GM19372 (cell line): ENCODE measurements around the gene ACOXL.
"Not testable (repeated sequence)": the region's sequence is repeated elsewhere in the genome, so short reads cannot be mapped to it uniquely, and the experiment has no call there.

ENCODE experiments used
- ATAC-seq: cut with Tn5 transposase; IDR thresholded peaks from one replicate; pipeline ENCODE4 v1.9.1; 2021; ENCODE audit warnings: mild to moderate bottlenecking, low read depth, moderate library complexity; ENCODE audit not compliant: unreplicated experiment

Gene ACOXL

DNA sequence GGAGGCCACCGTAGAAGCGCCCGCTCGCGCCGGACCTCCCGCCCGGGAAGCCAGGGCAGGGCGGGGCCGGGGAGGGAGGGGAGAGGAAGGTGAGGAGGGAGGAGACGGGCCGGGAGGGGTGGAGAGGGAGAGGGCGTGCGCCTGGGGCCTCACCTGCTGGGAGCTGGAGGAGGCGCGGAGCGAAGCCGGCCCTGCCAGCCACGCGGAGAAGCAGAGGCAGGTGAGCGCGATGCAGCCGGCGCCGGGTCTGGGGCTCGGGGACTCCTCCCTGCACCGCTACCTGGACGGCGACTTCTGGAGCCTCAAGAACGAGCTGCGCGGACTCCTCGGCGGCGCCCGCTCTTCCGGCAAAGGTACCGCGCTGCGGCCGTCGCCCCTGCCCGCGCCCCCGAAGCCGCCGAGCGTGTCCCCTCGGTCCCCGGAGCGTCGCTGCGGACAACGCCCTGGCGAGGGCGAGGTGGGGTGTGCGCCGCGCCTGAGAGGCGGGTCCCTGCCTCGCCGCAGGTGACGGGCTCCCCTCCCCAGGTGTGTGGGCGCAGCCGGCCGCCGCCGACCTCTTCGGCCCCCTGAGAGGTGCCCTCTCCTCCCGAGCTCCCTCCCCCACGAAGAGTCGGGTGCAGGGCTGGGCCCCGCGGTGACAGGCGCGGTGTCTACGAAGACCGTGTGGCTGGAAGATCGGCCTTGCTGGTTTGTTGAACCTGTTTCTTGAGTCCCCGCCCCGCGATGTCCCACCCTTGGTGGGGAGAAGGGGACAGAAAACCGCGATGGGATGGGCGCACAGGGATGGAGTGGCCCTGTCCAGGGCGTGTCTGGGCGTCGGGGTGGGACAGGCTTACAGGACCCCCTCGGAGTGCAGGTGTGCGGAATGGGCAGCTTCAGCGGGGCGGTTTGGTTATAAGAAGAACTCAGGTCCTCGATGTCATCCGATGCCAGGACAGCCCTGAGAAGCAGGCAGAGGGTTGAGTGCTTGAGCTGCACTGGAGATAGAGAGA lies at the start of gene ACOXL:
Gene ACOXL (plus strand): TSS at position 152 of the 992 bp plus-strand sequence. CDS start 35,817 bp downstream, outside the sequence.
- no peak for ATAC-seq

DNA sequence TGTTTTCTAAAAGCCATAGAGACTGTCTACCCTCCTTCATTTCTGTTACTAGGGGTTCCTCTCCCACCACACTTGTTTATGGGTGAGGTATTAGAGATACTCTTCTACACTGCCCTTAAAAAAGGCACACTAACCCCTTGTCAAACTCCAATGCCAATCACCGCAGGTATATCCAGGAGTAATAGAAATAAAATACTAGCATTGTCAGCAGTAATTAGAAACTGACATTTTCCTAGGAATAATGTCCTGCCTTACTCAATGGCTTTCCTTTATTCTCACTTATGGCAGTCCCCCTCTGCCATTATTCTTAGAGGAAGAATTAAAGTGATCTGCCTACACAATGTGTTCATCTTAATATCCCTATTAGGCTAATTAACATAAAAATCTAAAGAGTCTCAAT lies 49.5 kb upstream of the ACOXL start:
- no peak for ATAC-seq

DNA sequence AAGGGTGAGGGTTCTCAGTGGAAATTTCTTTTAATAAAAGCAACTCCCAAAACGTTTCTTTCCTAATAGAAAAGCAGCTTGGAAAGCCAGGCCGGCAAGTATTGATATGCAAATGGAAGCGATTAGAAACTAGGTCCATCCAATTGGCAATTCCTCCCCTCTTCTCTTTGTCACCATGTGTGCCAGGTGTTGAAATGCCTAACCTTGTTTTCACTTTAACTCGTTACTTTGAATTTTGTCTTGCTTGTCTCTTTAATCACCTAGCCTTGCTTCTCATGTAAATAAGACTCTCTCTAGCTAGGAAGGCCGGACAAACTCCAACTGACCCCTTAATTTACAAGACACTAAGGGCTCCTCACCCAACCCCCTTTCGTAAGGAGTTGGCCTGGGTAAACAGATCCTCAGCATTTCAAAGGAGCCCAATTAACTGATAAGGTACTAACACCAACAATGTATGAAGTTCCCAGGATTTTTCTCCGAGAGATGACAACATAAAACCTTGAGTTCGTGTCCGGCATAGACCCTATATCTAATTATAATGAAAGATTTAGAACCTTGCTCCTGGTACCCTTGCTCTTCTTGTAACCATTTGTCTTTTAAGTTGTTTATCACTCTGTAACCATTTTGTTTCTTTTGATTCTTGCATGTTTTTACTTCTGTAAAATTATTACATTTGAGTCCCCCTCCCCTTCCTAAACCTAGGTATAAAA lies 44.4 kb upstream of the ACOXL start:
- ATAC-seq, result not testable (repeated sequence)

DNA sequence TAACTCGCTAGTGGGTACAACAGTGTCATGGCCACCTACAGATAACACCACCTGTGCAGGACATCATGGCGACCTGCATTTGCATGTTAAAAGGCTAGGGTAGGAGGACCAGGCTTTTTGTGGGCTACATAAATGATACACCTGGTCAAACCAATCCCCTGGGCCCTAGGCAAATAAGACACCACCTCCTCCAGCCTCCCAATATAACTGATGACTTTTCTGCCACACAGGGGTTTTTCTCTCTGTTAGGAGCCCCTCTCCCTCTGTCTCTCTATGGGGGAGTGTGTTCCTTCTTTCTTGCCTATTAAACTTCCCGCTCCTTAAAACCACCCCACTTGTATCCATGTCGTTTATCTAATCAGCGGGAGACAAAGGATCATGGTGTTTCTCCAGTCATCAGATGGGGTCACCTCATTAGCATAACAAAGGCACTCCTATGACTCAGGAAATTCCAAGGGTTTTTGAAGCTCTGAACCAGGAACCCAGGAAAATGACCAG lies 43.7 kb upstream of the ACOXL start:
- no peak for ATAC-seq

GRCh38 chr2:110690083-110690965 lies 42.0 kb upstream of the ACOXL start:
- ATAC-seq, result no peak

GRCh38 chr2:110691612-110692258 lies 40.6 kb upstream of the ACOXL start:
- ATAC-seq, result no peak

- not testable (repeated sequence) for ATAC-seq
Observed at GRCh38 chr2:110695146-110695898, 37.1 kb upstream of the ACOXL start.

DNA sequence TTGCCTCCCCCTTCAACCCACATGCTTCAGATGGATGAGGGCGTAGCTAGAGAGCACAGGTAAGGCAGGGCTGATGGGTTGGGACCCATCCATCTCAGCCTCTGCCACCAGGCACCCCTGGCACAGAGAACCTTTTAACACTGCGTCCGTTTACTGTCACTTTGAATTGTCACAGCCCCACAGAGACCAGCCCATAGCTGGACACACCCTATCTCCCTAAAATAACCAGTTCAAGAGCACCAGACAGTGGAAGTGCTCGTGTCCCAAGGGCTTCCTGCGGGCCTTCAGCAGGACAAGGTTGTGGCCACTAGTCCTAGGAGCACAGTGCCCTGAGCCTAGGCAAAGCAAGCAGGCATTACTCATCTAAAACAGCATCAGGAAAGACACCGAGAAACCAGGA lies 34.1 kb upstream of the ACOXL start:
- ATAC-seq, result not testable (repeated sequence)

- ATAC-seq, result no peak
Observed at GRCh38 chr2:110702514-110703380, 29.6 kb upstream of the ACOXL start.

GRCh38 chr2:110707386-110707965 lies 24.9 kb upstream of the ACOXL start:
- ATAC-seq, result no peak

- ATAC-seq, result no peak
Observed at GRCh38 chr2:110708455-110708854, 23.9 kb upstream of the ACOXL start.

GRCh38 chr2:110712737-110713136 lies 19.6 kb upstream of the ACOXL start:
- no peak for ATAC-seq

- ATAC-seq, result no peak
Observed at GRCh38 chr2:110713513-110714362, 18.6 kb upstream of the ACOXL start.

- ATAC-seq, result no peak
Observed at GRCh38 chr2:110714452-110715224, 17.7 kb upstream of the ACOXL start.

GRCh38 chr2:110716959-110717645 lies 15.3 kb upstream of the ACOXL start:
- ATAC-seq, result no peak

GRCh38 chr2:110717734-110718133 lies 14.6 kb upstream of the ACOXL start:
- no peak for ATAC-seq
